ENCODE data around the gene IKZF5. TPM values are rescaled to one million over a fixed set of nuclear protein-coding genes. Genes with fewer than 3 reads are reported as not detected.

The IKZF5 gene
- total and polyA plus RNA-seq, 2 donors (not counting 1 experiment from before 2014, with no cell fraction given): 15.8 to 24.6 TPM

DNA sequence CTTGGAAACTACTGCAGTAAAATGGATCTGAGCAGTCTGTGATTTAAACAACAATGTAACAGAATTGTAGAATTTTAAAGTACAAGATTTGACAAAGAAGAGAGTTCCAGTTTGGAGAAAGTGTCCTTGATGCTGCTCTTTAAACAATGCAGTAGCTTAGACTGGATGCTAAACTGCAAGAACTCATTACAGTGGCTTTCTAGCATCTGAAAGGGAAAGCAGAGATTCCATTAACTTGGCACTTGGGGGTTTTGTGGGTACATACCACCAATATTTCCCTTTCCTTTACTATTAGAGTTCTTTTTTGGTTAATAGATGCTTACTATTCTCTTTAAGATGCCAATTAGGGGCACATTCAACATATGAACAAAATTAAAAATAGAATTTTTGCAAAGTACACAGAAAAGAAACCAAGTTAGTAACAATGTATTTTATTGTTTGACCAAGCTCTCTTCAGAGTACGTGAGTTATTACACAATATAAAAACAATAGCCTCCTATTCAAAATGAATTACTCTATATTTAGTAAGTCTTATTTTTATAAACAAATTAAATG lies 16.5 kb downstream of the IKZF5 start:
- Histone ChIP-seq H2AFZ (ENCODE audit: insufficient read depth, low read depth, low read length, poor library complexity, severe bottlenecking) (no peak overlapping the region), H3K4me1 (ENCODE audit: control insufficient read depth in 2 of 2, insufficient read depth in 2 of 2, low read length in 2 of 2) (no peaks in the 10 kb centered on the region), H3K4me3 (ENCODE audit: control extremely low read depth in 1 of 5, extremely low read depth in 1 of 5, insufficient read depth in 1 of 5, low read depth in 2 of 5, low read length in 4 of 5) (no peak overlapping the region), H3K79me2 (ENCODE audit: control insufficient read depth, insufficient read depth, low read length) (peaks cover 1% of the 10 kb centered on the region), H3K9ac (ENCODE audit: low read length) (no peak overlapping the region), H3K9me3 (ENCODE audit: control extremely low read depth in 1 of 3, control insufficient read depth in 2 of 3, insufficient read depth in 1 of 3, low read length in 2 of 3) (no peaks in the 10 kb centered on the region), H4K20me1 (ENCODE audit: control insufficient read depth, insufficient read depth, low read length, poor library complexity, severe bottlenecking) (peaks cover 10% of the 10 kb centered on the region), H3K27ac (ENCODE audit: low read length in 2 of 2) (no peak overlapping the region), H3K4me2 (replicated peaks; ENCODE audit: low read depth, low read length, poor library complexity, severe bottlenecking) (no peak overlapping the region), H3K27me3 (replicated peaks in 1 of 4; ENCODE audit: control extremely low read depth in 1 of 4, control insufficient read depth in 3 of 4, insufficient read depth in 4 of 4, low read length in 3 of 4) (no peaks in the 10 kb centered on the region), H3K36me3 (replicated peaks in 1 of 2; ENCODE audit: control extremely low read depth in 1 of 2, control insufficient read depth in 1 of 2, extremely low read depth in 1 of 2, insufficient read depth in 2 of 2, low read length in 1 of 2) (peaks cover 0 to 31% of the 10 kb centered on the region in 2 experiments)
- no peak for DNase-seq
- Mint-ChIP-seq H3K27me3 (no peaks in the 10 kb centered on the region), H3K4me3 (no peak overlapping the region), H3K27ac (no peak overlapping the region), H3K9me3 (ENCODE audit: insufficient read depth) (no peaks in the 10 kb centered on the region), H3K4me1 (no peaks in the 10 kb centered on the region)
- CTCF ChIA-PET: no interaction called here
- POLR2A ChIA-PET: no interaction called here
- intact Hi-C loops (cut with micrococcal nuclease): no loop called here
- no CpG with 5 or more reads among the region's 1 CpG for WGBS (ENCODE audit: insufficient coverage)
- TF ChIP-seq EZH2 (IDR thresholded peaks at IDR 0.05; ENCODE audit: borderline replicate concordance, insufficient read depth, low read depth, low read length, poor library complexity, severe bottlenecking): no peak
- TF ChIP-seq, protein P1, sequence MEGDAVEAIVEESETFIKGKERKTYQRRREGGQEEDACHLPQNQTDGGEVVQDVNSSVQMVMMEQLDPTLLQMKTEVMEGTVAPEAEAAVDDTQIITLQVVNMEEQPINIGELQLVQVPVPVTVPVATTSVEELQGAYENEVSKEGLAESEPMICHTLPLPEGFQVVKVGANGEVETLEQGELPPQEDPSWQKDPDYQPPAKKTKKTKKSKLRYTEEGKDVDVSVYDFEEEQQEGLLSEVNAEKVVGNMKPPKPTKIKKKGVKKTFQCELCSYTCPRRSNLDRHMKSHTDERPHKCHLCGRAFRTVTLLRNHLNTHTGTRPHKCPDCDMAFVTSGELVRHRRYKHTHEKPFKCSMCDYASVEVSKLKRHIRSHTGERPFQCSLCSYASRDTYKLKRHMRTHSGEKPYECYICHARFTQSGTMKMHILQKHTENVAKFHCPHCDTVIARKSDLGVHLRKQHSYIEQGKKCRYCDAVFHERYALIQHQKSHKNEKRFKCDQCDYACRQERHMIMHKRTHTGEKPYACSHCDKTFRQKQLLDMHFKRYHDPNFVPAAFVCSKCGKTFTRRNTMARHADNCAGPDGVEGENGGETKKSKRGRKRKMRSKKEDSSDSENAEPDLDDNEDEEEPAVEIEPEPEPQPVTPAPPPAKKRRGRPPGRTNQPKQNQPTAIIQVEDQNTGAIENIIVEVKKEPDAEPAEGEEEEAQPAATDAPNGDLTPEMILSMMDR (IDR thresholded peaks at IDR 0.05): no peak
- ATAC-seq (ENCODE audit: low read depth): no peak

DNA sequence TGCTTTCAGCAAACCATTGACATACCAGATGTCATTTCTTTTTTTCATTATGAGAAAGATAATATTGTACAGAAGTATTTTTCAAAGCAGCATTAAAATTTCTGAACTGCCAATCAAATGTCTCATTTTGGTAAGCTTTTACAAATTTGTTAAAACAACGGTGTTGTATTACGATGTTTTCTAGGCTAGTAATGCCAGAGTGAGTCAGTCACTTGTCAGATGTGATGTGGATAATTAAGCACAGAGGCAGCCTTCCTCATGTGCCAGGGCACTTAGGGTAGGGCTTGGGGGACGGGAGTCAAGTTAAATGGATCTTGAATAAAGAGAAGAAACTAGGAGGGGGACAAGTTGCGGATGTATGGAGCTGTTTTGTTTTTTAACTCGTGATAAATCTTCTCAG lies 18.3 kb downstream of the IKZF5 start:
- CTCF ChIA-PET: no interaction called here
- Mint-ChIP-seq H3K27ac (no peak overlapping the region), H3K4me1 (no peaks in the 10 kb centered on the region), H3K27me3 (no peaks in the 10 kb centered on the region), H3K4me3 (no peak overlapping the region), H3K9me3 (ENCODE audit: insufficient read depth) (no peaks in the 10 kb centered on the region)
- DNase-seq: no peak
- 80% methylated on average over 3 of the region's 5 CpGs for WGBS (ENCODE audit: insufficient coverage)
- POLR2A ChIA-PET: interaction anchor here (0.6 kb wide), 1 partner anchor 1973 kb away, joined by 3 read pairs; no protein-coding TSS in a partner anchor
- Histone ChIP-seq H3K4me2 (replicated peaks; ENCODE audit: low read depth, low read length, poor library complexity, severe bottlenecking) (no peak overlapping the region), H3K9me3 (ENCODE audit: control extremely low read depth in 1 of 3, control insufficient read depth in 2 of 3, insufficient read depth in 1 of 3, low read length in 2 of 3) (no peaks in the 10 kb centered on the region), H3K36me3 (replicated peaks in 1 of 2; ENCODE audit: control extremely low read depth in 1 of 2, control insufficient read depth in 1 of 2, extremely low read depth in 1 of 2, insufficient read depth in 2 of 2, low read length in 1 of 2) (peaks cover 0 to 14% of the 10 kb centered on the region in 2 experiments), H4K20me1 (ENCODE audit: control insufficient read depth, insufficient read depth, low read length, poor library complexity, severe bottlenecking) (peaks cover 10% of the 10 kb centered on the region), H3K79me2 (ENCODE audit: control insufficient read depth, insufficient read depth, low read length) (no peaks in the 10 kb centered on the region), H2AFZ (ENCODE audit: insufficient read depth, low read depth, low read length, poor library complexity, severe bottlenecking) (no peak overlapping the region), H3K27ac (ENCODE audit: low read length in 2 of 2) (no peak overlapping the region), H3K4me1 (ENCODE audit: control insufficient read depth in 2 of 2, insufficient read depth in 2 of 2, low read length in 2 of 2) (no peaks in the 10 kb centered on the region), H3K27me3 (replicated peaks in 1 of 4; ENCODE audit: control extremely low read depth in 1 of 4, control insufficient read depth in 3 of 4, insufficient read depth in 4 of 4, low read length in 3 of 4) (no peaks in the 10 kb centered on the region), H3K9ac (ENCODE audit: low read length) (no peak overlapping the region), H3K4me3 (ENCODE audit: control extremely low read depth in 1 of 5, extremely low read depth in 1 of 5, insufficient read depth in 1 of 5, low read depth in 2 of 5, low read length in 4 of 5) (no peak overlapping the region)
- no peak for ATAC-seq (ENCODE audit: low read depth)
- TF ChIP-seq EZH2 (IDR thresholded peaks at IDR 0.05; ENCODE audit: borderline replicate concordance, insufficient read depth, low read depth, low read length, poor library complexity, severe bottlenecking): no peak
- TF ChIP-seq, protein P1 (IDR thresholded peaks at IDR 0.05): no peak
- intact Hi-C loops (cut with micrococcal nuclease): no loop called here

Measured in B cell (primary cell).